Right lobe of liver (tissue), 6 donors: Measurements from ENCODE around the gene AK2. TPM values are rescaled to one million over a fixed set of nuclear protein-coding genes. Genes with fewer than 3 reads are reported as not detected.

Experiments used
- ATAC-seq, 4 donors: fragments of 200-7000 bp; cut with Tn5 transposase; one replicate each; pipeline ENCODE4 v1.9.1; 2020; ENCODE audit warnings: mild to moderate bottlenecking in 4 of 4, moderate library complexity in 4 of 4
- DNase-seq, 3 donors: peaks; one replicate each; pipeline ENCODE4 v3.0.0-alpha.2; 2020
- H3K27ac ChIP-seq, 3 donors: fragments of 200-600 bp; one replicate each; pipeline ENCODE4 v1.8.0; 2022
- H3K27me3 ChIP-seq, 2 donors: fragments of 200-600 bp; one replicate each; pipeline ENCODE4 v1.8.0; 2022
- H3K36me3 ChIP-seq, 4 donors: fragments of 200-600 bp; sonication (generic) in 1 of 4; one replicate each; pipeline versions ENCODE4 v1.5.1 to v1.8.0; 2017 to 2022; ENCODE audit warnings: control low read depth in 1 of 4
- H3K4me1 ChIP-seq, 4 donors: fragments of 200-600 bp; sonication (generic) in 1 of 4; one replicate each; pipeline versions ENCODE4 v1.5.1 to v1.8.0; 2017 to 2022; ENCODE audit warnings: control low read depth in 1 of 4
- H3K4me3 ChIP-seq, 3 donors: fragments of 200-600 bp; one replicate each; pipeline ENCODE4 v1.8.0; 2022
- H3K9me3 ChIP-seq, 4 donors: fragments of 200-600 bp; sonication (generic) in 1 of 4; one replicate each; pipeline versions ENCODE4 v1.5.1 to v1.8.0; 2017 to 2022; ENCODE audit warnings: control low read depth in 1 of 4
- POLR2A ChIP-seq: fragments of 450-650 bp; IDR thresholded peaks from one replicate; pipeline ENCODE4 v1.6.1; 2017; ENCODE audit warnings: antibody characterized with exemption, mild to moderate bottlenecking
- WGBS: methylation state at CpG from one replicate; pipeline ENCODE4 v1.1.6; 2018; ENCODE audit warnings: low coverage, low lambda C conversion rate; ENCODE audit not compliant: insufficient coverage; ENCODE audit errors: missing lambda C conversion rate; 5-methylcytosine and 5-hydroxymethylcytosine counted together
- intact Hi-C, 2 donors: fragments of 100-400 bp; cut with DNase I; formaldehyde crosslinking; loops; one replicate each; pipeline versions ENCODE4 v1.11.2 to v1.14.1; 2022
- total RNA-seq, 6 experiments: library from RNA; depleted of rRNA in 2 of 6; stranded (reverse); fragments of >200 nt in 2 of 6; fragmentation: NEBNext Ultra II Directional in 3 of 6; extraction: Animal tissue kit (Norgen Biotek cat#: 25700) in 3 of 6; gene quantifications; one replicate each; pipeline versions ENCODE4 v1.1.0 to v1.2.4, GENCODE V29; 2016 to 2023
- TF ChIP-seq, protein P1 (sequence below), 4 donors: fragments of 200-600 bp in 3 of 4; fragments of 450-650 bp in 1 of 4; IDR thresholded peaks; one replicate each; pipeline versions ENCODE4 v1.5.1 to v1.8.0; 2016 to 2022; ENCODE audit warnings: antibody characterized with exemption in 4 of 4, mild to moderate bottlenecking in 2 of 4
- donor health status: DM: no; HTN: yes; CAD: no.
- donor health status: DM: no; HTN: no; CAD: no.
- donor health status: DM: no; HTN: no; CAD: no.
- donor health status: DM: no; HTN: yes; CAD: no.
- donor health status: DM: no; HTN: yes; CAD: no.

Gene AK2
- total RNA-seq, 6 experiments from 2014 or later: 119 to 301 (median 130) TPM

DNA sequence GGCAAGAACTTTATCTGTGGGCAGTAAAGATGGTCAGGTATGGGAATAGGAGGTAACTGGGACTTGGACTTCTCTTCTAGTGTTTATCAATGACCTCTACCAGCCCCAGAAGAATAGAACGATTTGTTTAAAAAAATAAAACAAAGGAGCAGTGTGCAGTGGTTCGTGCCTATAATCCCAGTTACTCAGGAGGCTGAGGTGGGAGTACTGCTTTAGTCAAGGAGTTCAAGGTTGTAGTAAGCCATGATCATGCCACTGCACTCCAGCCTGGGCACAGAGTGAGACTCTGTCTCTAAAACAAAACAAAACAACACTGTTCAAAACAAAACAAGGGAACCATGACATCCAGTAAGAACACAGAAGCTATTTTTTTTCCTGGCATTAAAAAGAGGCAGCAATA is 76.3 kb downstream of the AK2 start:
- H3K9me3 ChIP-seq: no peaks in the 10 kb centered on the region
- 38% methylated on average over 2 of the region's 2 CpGs for WGBS
- H3K4me1 ChIP-seq: peaks cover 0 to 18% (median 4%) of the 10 kb centered on the region in 4 donors
- H3K4me3 ChIP-seq: no peak overlapping the region
- intact Hi-C loops: no loop called here
- no peaks in the 10 kb centered on the region for H3K36me3 ChIP-seq
- H3K27ac ChIP-seq: no peak overlapping the region
- DNase-seq (no peak), ATAC-seq (no peak)
- H3K27me3 ChIP-seq: no peaks in the 10 kb centered on the region
- TF ChIP-seq, protein P1, sequence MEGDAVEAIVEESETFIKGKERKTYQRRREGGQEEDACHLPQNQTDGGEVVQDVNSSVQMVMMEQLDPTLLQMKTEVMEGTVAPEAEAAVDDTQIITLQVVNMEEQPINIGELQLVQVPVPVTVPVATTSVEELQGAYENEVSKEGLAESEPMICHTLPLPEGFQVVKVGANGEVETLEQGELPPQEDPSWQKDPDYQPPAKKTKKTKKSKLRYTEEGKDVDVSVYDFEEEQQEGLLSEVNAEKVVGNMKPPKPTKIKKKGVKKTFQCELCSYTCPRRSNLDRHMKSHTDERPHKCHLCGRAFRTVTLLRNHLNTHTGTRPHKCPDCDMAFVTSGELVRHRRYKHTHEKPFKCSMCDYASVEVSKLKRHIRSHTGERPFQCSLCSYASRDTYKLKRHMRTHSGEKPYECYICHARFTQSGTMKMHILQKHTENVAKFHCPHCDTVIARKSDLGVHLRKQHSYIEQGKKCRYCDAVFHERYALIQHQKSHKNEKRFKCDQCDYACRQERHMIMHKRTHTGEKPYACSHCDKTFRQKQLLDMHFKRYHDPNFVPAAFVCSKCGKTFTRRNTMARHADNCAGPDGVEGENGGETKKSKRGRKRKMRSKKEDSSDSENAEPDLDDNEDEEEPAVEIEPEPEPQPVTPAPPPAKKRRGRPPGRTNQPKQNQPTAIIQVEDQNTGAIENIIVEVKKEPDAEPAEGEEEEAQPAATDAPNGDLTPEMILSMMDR (IDR thresholded peaks at IDR 0.05): no peak
- no peak for TF ChIP-seq POLR2A

DNA sequence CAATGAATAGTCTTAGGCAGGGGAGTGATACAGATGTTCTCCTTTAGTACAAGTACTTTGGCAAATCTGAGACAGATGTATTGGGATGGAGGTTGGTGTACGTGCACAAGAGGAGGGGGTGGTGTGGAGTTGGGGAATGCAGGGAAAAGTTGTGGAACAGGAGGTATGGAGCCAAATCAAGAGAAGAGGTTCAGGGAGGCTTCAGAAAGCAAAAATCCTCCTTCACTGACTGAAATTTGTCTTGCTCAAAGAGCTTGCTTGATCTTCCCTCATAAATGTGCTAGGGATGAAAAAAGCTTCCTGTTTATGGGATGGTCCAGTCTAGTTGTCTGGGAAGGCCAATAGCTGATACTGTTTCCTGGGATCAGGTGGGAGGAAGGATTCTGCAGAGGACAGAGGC is 77.9 kb downstream of the AK2 start:
- intact Hi-C loops: no loop called here

More for the DNA sequence above, 77.9 kb downstream of the AK2 start:
- peaks cover 0 to 18% (median 4%) of the 10 kb centered on the region in 4 donors for H3K4me1 ChIP-seq
- H3K27me3 ChIP-seq: no peaks in the 10 kb centered on the region
- H3K27ac ChIP-seq: no peak overlapping the region
- DNase-seq (no peak), ATAC-seq (no peak)
- H3K36me3 ChIP-seq: no peaks in the 10 kb centered on the region
- H3K4me3 ChIP-seq: no peak overlapping the region
- no peak for TF ChIP-seq POLR2A
- TF ChIP-seq, protein P1 (IDR thresholded peaks at IDR 0.05): no peak
- 100% methylated on average over 1 of the region's 1 CpG for WGBS
- no peaks in the 10 kb centered on the region for H3K9me3 ChIP-seq

Other genes with a start within 250 kb of the AK2 start
- 10 to 100 TPM; 37.4 to 84.3 (median 53.5) TPM for gene YARS1, start 219.5 kb downstream of the AK2 start, total RNA-seq
- gene S100PBP, start 219.2 kb downstream of the AK2 start, total RNA-seq: 10 to 100 TPM in 4 of 6 experiments, 1 to 10 TPM in 2; 7.6 to 14.6 (median 10.5) TPM
- gene FNDC5, start 166.0 kb downstream of the AK2 start, total RNA-seq: 1 to 10 TPM; 1.0 to 8.3 (median 2.4) TPM
- gene HPCA, start 150.4 kb downstream of the AK2 start, total RNA-seq: not detected
- gene TMEM54, start 135.5 kb downstream of the AK2 start, total RNA-seq: 10 to 100 TPM in 3 of 6 experiments, 1 to 10 TPM in 3; 3.9 to 14.4 (median 9.0) TPM
- 10 to 100 TPM in 3 of 6 experiments, 1 to 10 TPM in 3; 4.6 to 12.1 (median 8.3) TPM for gene RNF19B, start 72.1 kb downstream of the AK2 start, total RNA-seq
- gene AZIN2, start 44.3 kb upstream of the AK2 start, total RNA-seq: 1 to 10 TPM in 2 of 6 experiments, under 1 TPM in 4; 0.62 to 1.2 (median 0.85) TPM
- 1 to 10 TPM; 1.1 to 2.4 (median 1.7) TPM for gene TRIM62, start 145.2 kb upstream of the AK2 start, total RNA-seq
- 1 to 10 TPM; 3.4 to 8.4 (median 7.0) TPM for gene ZNF362, start 219.6 kb upstream of the AK2 start, total RNA-seq